22Rv1 (cell line): ENCODE data around the gene HSPA6.
"Not testable (repeated sequence)": the region's sequence is repeated elsewhere in the genome, so short reads cannot be mapped to it uniquely, and the experiment has no call there.

Source experiments
- CTCF ChIP-seq: fragments of 450-650 bp; IDR thresholded peaks from 2 replicates; pipeline ENCODE4 v1.5.1; 2017; ENCODE audit warnings: mild to moderate bottlenecking
- ZFX ChIP-seq: fragments of 450-650 bp; IDR thresholded peaks from 2 replicates; pipeline ENCODE4 v1.6.1; 2017; ENCODE audit warnings: antibody characterized with exemption, borderline replicate concordance

DNA sequence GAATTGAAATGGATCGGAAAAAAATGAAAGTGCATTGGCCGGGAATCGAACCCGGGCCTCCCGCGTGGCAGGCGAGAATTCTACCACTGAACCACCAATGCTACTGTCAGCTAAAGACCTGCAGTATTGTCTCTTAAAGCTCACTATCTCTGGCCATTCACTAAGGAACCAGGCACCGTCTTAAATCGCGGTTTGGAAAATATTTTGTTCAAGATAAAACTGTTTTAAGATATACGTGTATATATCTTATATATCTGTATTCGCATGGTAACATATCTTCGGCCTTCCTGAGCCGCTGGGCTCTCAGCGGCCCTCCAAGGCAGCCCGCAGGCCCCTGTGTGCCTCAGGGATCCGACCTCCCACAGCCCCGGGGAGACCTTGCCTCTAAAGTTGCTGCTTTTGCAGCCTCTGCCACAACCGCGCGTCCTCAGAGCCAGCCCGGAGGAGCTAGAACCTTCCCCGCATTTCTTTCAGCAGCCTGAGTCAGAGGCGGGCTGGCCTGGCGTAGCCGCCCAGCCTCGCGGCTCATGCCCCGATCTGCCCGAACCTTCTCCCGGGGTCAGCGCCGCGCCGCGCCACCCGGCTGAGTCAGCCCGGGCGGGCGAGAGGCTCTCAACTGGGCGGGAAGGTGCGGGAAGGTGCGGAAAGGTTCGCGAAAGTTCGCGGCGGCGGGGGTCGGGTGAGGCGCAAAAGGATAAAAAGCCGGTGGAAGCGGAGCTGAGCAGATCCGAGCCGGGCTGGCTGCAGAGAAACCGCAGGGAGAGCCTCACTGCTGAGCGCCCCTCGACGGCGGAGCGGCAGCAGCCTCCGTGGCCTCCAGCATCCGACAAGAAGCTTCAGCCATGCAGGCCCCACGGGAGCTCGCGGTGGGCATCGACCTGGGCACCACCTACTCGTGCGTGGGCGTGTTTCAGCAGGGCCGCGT is at the start of gene HSPA6:
- not testable (repeated sequence) for TF ChIP-seq CTCF, ZFX
